Gastroesophageal sphincter (tissue), 4 donors: ENCODE results near the gene SELENOV. TPM values are rescaled to one million over a fixed set of nuclear protein-coding genes. Genes with fewer than 3 reads are reported as not detected.
"Not testable (repeated sequence)": the region's sequence is repeated elsewhere in the genome, so short reads cannot be mapped to it uniquely, and the experiment has no call there.

Experiments
- ATAC-seq: fragments of 150-250 bp; one replicate; pipeline ENCODE4 v1.9.1; 2016; ENCODE audit warnings: mild to moderate bottlenecking, moderate library complexity
- H3K27ac ChIP-seq, 4 donors: fragments of 200-600 bp; sonication (generic) in 3 of 4; 1 replicate in 3 of 4; 2 replicates in 1 of 4; pipeline ENCODE4 v1.5.1; 2016 to 2019
- H3K27me3 ChIP-seq: fragments of 200-600 bp; sonication (generic); one replicate; pipeline ENCODE4 v1.5.1; 2019
- H3K36me3 ChIP-seq, 2 donors: fragments of 200-600 bp; sonication (generic); one replicate each; pipeline ENCODE4 v1.5.1; 2019; ENCODE audit warnings: control low read depth in 1 of 2
- H3K4me1 ChIP-seq, 3 donors: fragments of 200-600 bp; sonication (generic); 1 replicate in 2 of 3; 2 replicates in 1 of 3; pipeline ENCODE4 v1.5.1; 2016 to 2019; ENCODE audit warnings: control low read depth in 2 of 3
- H3K4me3 ChIP-seq, 2 donors: fragments of 200-600 bp; sonication (generic); one replicate each; pipeline ENCODE4 v1.5.1; 2019; ENCODE audit warnings: mild to moderate bottlenecking in 1 of 2, moderate library complexity in 1 of 2
- H3K9me3 ChIP-seq, 3 donors: fragments of 200-600 bp; sonication (generic); one replicate each; pipeline ENCODE4 v1.5.1; 2017 to 2019; ENCODE audit warnings: control low read depth in 2 of 3
- CTCF ChIP-seq, 4 experiments: fragments of 200-600 bp in 2 of 4; fragments of 450-650 bp in 2 of 4; sonication (generic) in 1 of 4; IDR thresholded peaks; one replicate each; pipeline ENCODE4 v1.5.1; 2017 to 2019; ENCODE audit warnings: antibody characterized with exemption in 4 of 4, mild to moderate bottlenecking in 2 of 4, moderate library complexity in 2 of 4
- EP300 ChIP-seq: sonication (generic); formaldehyde crosslinking; IDR thresholded peaks from one replicate; pipeline ENCODE4 v1.6.1; 2017; ENCODE audit warnings: antibody characterized with exemption, mild to moderate bottlenecking
- POLR2A ChIP-seq, 2 donors: fragments of 450-650 bp; IDR thresholded peaks; one replicate each; pipeline ENCODE4 v1.6.1; 2017; ENCODE audit warnings: antibody characterized with exemption in 2 of 2, mild to moderate bottlenecking in 2 of 2, moderate library complexity in 1 of 2
- POLR2AphosphoS5 ChIP-seq: sonication (generic); formaldehyde crosslinking; IDR thresholded peaks from one replicate; pipeline ENCODE4 v1.6.1; 2017; ENCODE audit warnings: antibody characterized with exemption
- WGBS, 2 donors: methylation state at CpG; one replicate each; pipeline ENCODE4 v1.1.5; 2018; ENCODE audit warnings: low coverage in 1 of 2; 5-methylcytosine and 5-hydroxymethylcytosine counted together
- total RNA-seq, 4 donors: library from RNA; depleted of rRNA; stranded (reverse); fragments of >200 nt; gene quantifications; one replicate each; pipeline ENCODE4 v1.1.0, GENCODE V29; 2016

Gene SELENOV
- total RNA-seq, 4 donors from 2014 or later = not detected

DNA sequence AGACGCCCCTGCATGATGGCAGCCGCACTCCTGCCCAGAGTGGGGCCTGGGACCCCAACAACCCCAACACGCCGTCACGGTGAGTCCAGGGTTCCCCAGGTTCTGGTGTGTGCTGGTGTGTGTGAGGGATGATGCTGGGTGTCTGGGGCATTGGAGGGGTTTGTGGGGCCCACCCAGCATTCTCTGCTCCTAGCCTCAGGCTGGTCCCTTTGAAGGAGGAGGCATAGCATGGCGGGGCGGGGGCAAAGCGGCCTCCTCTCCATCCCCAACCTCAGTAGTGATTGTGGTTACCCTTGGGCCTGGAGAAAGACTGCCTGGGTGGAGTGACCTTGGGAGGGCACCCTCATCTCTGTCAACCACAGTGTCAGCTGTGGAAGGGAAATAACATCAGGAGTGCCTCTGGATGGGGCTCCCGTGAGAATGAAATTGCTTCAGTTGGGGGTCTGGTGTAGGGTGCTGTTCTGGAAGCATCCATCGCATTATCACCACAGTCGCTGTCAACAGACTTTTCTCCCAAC is 41.4 kb upstream of the SELENOV start:
- Histone ChIP-seq H3K27me3 (no peaks in the 10 kb centered on the region), H3K27ac (no peak overlapping the region), H3K9me3 (no peaks in the 10 kb centered on the region), H3K36me3 (peaks cover 0 to 85% of the 10 kb centered on the region in 2 donors), H3K4me1 (no peaks in the 10 kb centered on the region), H3K4me3 (no peak overlapping the region)
- ATAC-seq = no peak
- WGBS, 2 donors = 71 to 100% methylated on average over 1 to 3 of the region's 11 CpGs
- TF ChIP-seq POLR2A (IDR thresholded peaks at IDR 0.05) (no peak), CTCF (IDR thresholded peaks at IDR 0.05) (no peak), EP300 (no peak), POLR2AphosphoS5 (no peak)

DNA sequence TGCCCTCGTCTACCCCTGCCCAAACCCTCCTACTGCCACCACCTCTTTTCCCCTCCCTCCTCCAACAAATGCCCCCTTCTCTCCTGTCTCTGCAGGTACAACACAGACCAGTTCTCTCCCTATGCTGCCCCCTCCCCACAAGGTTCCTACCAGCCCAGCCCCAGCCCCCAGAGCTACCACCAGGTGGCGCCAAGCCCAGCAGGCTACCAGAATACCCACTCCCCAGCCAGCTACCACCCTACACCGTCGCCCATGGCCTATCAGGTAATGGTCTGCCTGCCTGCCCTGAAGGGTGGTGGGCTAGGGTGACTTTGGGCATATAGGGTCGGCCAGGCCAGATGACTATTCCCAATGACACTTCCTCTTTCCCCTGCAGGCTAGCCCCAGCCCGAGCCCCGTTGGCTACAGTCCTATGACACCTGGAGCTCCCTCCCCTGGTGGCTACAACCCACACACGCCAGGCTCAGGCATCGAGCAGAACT is 40.8 kb upstream of the SELENOV start:
- TF ChIP-seq EP300 (no peak), CTCF (IDR thresholded peaks at IDR 0.05) (peak in 3 of 4 experiments; percentile 54 to 84 (median 63))
- no peaks in the 10 kb centered on the region for H3K9me3 ChIP-seq

GRCh38 chr19:39475748-39476147 is 39.2 kb upstream of the SELENOV start:
- TF ChIP-seq CTCF (IDR thresholded peaks at IDR 0.05) (no peak), POLR2AphosphoS5 (no peak)
- Histone ChIP-seq H3K36me3 (peaks cover 0 to 63% of the 10 kb centered on the region in 2 donors), H3K4me3 (no peak overlapping the region), H3K9me3 (no peaks in the 10 kb centered on the region), H3K27me3 (no peaks in the 10 kb centered on the region), H3K4me1 (peaks cover 0 to 8% (median 0%) of the 10 kb centered on the region in 3 donors), H3K27ac (no peak overlapping the region)
- no peak for ATAC-seq
- 75 to 80% methylated on average over 2 of the region's 2 CpGs for WGBS, 2 donors

More for the DNA sequence above, 40.8 kb upstream of the SELENOV start:
- no peaks in the 10 kb centered on the region for H3K27me3 ChIP-seq
- peaks cover 0 to 79% of the 10 kb centered on the region in 2 donors for H3K36me3 ChIP-seq
- H3K4me1 ChIP-seq = no peaks in the 10 kb centered on the region
- peak overlapping the region in 1 of 4 donors; percentile 8 for H3K27ac ChIP-seq
- ATAC-seq = peak; percentile 67
- H3K4me3 ChIP-seq = no peak overlapping the region
- 20 to 22% methylated on average over 1 to 4 of the region's 9 CpGs for WGBS, 2 donors

DNA sequence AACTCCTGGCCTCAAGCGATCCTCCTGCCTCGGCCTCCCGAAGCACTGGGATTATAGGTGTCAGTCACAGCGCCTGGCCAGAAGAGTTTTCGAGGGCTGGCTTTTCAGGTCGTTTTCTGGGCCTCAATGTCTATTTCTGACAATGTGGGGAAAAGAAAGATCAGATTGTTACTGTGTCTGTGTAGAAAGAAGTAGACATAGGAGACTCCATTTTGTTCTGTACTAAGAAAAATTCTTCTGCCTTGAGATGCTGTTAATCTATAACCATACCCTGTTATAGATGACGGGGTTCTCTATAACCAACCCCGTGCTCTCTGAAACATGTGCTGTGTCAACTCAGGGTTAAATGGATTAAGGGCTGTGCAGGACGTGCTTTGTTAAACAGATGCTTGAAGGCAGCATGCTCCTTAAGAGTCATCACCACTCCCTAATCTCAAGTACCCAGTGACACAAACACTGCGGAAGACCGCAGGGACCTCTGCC is 35.6 kb upstream of the SELENOV start:
- not testable (repeated sequence) for H3K9me3 ChIP-seq, H3K4me3 ChIP-seq, ATAC-seq, H3K27me3 ChIP-seq
- H3K4me1 ChIP-seq = peaks cover 0 to 26% (median 8%) of the 10 kb centered on the region in 3 donors
- peak overlapping the region in 1 of 4 donors; percentile 87 for H3K27ac ChIP-seq
- peaks cover 0 to 45% of the 10 kb centered on the region in 2 donors for H3K36me3 ChIP-seq
- WGBS, 2 donors = 20 to 74% methylated on average over 1 to 10 of the region's 11 CpGs

DNA sequence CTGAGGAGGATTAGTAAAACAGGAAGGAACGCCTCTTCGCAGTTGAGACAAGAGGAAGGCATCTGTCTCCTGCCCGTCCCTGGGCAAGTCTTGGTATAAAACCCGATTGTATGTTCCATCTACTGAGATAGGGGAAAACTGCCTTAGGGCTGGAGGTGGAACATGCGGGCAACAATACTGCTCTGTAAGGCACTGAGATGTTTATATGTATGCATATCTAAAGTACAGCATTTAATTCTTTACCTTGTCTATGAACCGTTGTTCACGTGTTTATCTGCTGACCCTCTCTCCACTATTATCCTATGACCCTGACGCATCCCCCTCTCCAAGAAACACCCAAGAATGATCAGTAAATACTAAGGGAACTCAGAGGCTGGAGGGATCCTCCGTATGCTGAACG is 35.0 kb upstream of the SELENOV start:
- ATAC-seq = no peak
- H3K27me3 ChIP-seq = no peaks in the 10 kb centered on the region
- no peaks in the 10 kb centered on the region for H3K9me3 ChIP-seq
- H3K27ac ChIP-seq = peak overlapping the region; percentile 48 to 87 (median 82)
- WGBS, 2 donors = 38 to 39% methylated on average over 8 to 10 of the region's 10 CpGs
- H3K4me1 ChIP-seq = peaks cover 0 to 26% (median 8%) of the 10 kb centered on the region in 3 donors
- peaks cover 0 to 45% of the 10 kb centered on the region in 2 donors for H3K36me3 ChIP-seq
- peak overlapping the region; percentile 65 to 76 for H3K4me3 ChIP-seq
- TF ChIP-seq POLR2AphosphoS5 (no peak), EP300 (no peak), CTCF (IDR thresholded peaks at IDR 0.05) (no peak)
